Astrocyte of the spinal cord (primary cell): ENCODE results near the gene DAPK2.
"Not testable (repeated sequence)": the region's sequence is repeated elsewhere in the genome, so short reads cannot be mapped to it uniquely, and the experiment has no call there.

Source experiments
- DNase-seq: peaks from one replicate; pipeline ENCODE4 v3.0.0; 2011; ENCODE audit warnings: low read depth, low spot score
- H3K4me3 ChIP-seq: 2 replicates; pipeline ENCODE4 v1.5.1; 2011; ENCODE audit warnings: low read depth, mild to moderate bottlenecking, low read length, moderate library complexity
- in situ Hi-C: cut with HindIII; loops from 2 replicates; pipeline ENCODE4 v1.10.0; 2017; ENCODE audit warnings: low sequenced_read_pairs
- TF ChIP-seq, protein P1 (sequence below): IDR thresholded peaks from 2 replicates; pipeline ENCODE4 v1.5.1; 2012; ENCODE audit warnings: low read depth, mild to moderate bottlenecking, low read length, inconsistent platforms

Gene DAPK2

DNA sequence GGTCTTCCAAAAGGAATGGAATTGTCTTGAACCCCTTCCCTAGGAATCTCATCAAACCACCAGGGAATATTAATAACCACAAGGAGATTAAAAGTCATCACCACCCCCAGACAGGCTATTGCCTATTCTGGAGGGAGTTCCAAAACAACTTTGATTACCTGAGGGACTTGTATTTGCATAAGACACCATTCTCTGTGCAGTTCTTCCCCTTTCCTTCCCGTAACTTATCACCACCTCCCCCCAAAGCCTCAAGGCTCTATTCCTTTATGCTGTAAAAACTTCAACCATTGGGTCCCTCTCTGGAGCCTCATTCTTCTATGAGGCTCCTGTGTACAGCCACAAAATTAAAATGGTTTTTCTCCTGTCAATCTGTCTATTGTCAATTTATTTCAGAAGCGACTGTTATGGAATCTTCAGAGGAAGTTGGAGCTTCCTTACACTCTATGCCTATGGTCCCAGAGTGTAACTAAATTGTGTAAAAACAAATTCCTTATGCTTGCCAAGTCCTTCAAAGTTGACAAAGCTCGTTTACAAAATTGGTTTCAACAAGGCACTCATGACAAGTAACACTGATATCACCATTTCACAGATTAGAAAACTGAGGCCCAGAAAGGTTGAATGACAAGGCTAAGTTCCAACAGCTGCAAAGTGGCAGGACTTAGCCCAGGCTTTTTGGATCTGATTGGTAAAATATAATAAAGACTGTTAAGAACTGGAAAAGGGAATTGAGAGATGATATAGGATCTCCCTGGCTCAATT lies 144.2 kb downstream of the DAPK2 start:
- in situ Hi-C loops, result no loop called here
- DNase-seq, result no peak
- no peak overlapping the region for H3K4me3 ChIP-seq
- TF ChIP-seq, protein P1, sequence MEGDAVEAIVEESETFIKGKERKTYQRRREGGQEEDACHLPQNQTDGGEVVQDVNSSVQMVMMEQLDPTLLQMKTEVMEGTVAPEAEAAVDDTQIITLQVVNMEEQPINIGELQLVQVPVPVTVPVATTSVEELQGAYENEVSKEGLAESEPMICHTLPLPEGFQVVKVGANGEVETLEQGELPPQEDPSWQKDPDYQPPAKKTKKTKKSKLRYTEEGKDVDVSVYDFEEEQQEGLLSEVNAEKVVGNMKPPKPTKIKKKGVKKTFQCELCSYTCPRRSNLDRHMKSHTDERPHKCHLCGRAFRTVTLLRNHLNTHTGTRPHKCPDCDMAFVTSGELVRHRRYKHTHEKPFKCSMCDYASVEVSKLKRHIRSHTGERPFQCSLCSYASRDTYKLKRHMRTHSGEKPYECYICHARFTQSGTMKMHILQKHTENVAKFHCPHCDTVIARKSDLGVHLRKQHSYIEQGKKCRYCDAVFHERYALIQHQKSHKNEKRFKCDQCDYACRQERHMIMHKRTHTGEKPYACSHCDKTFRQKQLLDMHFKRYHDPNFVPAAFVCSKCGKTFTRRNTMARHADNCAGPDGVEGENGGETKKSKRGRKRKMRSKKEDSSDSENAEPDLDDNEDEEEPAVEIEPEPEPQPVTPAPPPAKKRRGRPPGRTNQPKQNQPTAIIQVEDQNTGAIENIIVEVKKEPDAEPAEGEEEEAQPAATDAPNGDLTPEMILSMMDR, result no peak

- no peak overlapping the region for H3K4me3 ChIP-seq
- no peak for DNase-seq
- TF ChIP-seq, protein P1, result no peak
- in situ Hi-C loops, result no loop called here
Observed at GRCh38 chr15:63900306-63900705, 146.0 kb downstream of the DAPK2 start.

DNA sequence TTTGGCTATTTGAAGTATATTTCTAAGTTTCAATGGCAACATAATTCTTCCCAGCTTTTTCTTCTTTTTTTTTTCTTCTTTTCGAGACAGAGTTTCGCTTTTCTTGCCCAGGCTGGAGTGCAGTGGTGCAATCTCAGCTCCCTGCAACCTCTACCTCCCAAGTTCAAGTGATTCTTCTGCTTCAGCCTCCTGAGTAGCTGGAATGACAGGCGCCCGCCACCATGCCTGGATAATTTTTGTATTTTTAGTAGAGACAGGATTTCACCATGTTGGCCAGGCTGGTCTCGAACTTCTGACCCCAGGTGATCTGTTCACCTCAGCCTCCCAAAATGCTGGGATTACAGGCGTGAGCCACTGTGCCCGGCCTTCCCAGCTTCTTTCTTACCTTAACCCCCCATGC lies 146.7 kb downstream of the DAPK2 start:
- DNase-seq, H3K4me3 ChIP-seq, in situ Hi-C loops: not testable (repeated sequence)

GRCh38 chr15:63899193-63899592 lies 147.1 kb downstream of the DAPK2 start:
- in situ Hi-C loops, result no loop called here
- H3K4me3 ChIP-seq, result no peak overlapping the region
- no peak for DNase-seq
- TF ChIP-seq, protein P1, result no peak

GRCh38 chr15:63896336-63897115 lies 149.8 kb downstream of the DAPK2 start:
- peak; percentile 78 for DNase-seq
- TF ChIP-seq, protein P1, result no peak
- H3K4me3 ChIP-seq, result no peak overlapping the region
- in situ Hi-C loops, result no loop called here

- in situ Hi-C loops, result no loop called here
- H3K4me3 ChIP-seq, result no peak overlapping the region
- TF ChIP-seq, protein P1, result no peak
- DNase-seq, result no peak
Observed at GRCh38 chr15:63895787-63896218, 150.5 kb downstream of the DAPK2 start.

DNA sequence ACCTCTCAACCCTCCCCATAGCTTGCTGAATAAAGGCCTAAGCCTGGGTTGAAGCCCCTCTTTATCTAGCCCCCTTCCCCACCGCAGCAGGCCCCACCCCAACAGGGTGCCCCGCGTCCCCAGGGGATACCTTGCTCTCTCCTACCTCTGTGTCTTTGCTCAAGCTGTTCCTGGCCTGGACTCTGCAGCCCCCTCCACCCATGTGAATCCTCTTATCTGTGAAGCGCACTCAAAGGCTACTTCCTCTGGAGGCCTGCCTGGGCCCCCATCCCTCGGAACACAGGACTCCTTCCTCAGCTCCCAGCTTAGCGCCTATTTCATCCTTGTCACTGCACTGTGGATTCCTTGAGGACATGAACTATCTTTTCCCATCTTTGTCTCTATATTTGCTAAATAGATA lies 151.1 kb downstream of the DAPK2 start:
- in situ Hi-C loops, result no loop called here
- DNase-seq, result no peak
- H3K4me3 ChIP-seq, result no peak overlapping the region
- TF ChIP-seq, protein P1, result no peak
